Left ventricle myocardium superior (tissue), 1 donor: ENCODE data around the gene WDFY2. TPM values are rescaled to one million over a fixed set of nuclear protein-coding genes. Genes with fewer than 3 reads are reported as not detected.
"Not testable (repeated sequence)": the region's sequence is repeated elsewhere in the genome, so short reads cannot be mapped to it uniquely, and the experiment has no call there.

ENCODE experiments used
- ATAC-seq: fragments of 200-7000 bp; cut with Tn5 transposase; one replicate; pipeline ENCODE4 v1.9.1; 2020; ENCODE audit warnings: mild to moderate bottlenecking, moderate library complexity
- DNase-seq: peaks from one replicate; pipeline ENCODE4 v3.0.0-alpha.2; 2020
- intact Hi-C: fragments of 100-400 bp; cut with micrococcal nuclease; formaldehyde crosslinking; loops from one replicate; pipeline ENCODE4 v1.11.0; 2022
- total RNA-seq: library from RNA; stranded (reverse); fragmentation: NEBNext Ultra II Directional; extraction: Animal tissue kit (Norgen Biotek cat#: 25700); gene quantifications from one replicate; pipeline ENCODE4 v1.2.1, GENCODE V29; 2021
- donor health status: DM: no; HTN: yes; CAD: no; lungs with severe emphysema.

Gene WDFY2
- total RNA-seq, 1 donor from 2014 or later, result 4.9 TPM

DNA sequence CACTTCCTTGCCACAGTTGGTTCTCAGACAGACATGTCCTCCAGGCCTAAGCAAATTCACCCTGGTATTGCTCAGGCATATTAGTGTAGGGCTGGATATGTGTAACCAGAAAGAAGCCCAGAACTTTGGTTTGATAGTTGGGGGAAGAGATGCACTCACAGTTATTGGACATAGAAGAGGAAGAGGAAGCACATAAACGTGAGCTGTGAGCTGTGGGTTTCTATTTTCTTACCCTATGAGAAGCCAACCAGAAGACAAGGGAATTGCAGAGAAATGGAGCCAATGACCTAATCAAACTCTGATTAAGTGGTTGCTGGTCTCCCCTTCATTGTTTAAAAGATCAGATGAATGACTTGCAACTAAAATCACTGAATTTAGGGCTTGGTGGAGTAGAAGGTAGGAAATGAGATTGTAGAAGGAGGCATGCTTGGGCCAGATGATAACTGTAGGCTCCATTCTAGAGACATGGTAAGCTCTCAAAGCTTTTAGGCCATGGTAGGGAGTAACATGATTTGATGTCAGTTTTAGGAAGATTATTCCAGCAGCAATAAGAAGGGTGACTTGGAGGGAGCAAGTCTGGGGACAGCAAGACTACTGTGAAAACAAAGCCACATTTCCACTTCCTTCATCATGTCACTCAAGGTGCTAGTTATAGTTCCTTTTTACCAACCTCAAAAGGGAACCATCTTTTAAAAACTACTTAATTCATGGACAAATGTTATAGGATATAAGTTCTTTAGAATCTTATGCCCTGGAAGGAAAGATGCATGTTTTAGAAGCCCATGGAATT lies 24.1 kb upstream of the WDFY2 start:
- DNase-seq (no peak), ATAC-seq (no peak)
- intact Hi-C loops, result no loop called here

DNA sequence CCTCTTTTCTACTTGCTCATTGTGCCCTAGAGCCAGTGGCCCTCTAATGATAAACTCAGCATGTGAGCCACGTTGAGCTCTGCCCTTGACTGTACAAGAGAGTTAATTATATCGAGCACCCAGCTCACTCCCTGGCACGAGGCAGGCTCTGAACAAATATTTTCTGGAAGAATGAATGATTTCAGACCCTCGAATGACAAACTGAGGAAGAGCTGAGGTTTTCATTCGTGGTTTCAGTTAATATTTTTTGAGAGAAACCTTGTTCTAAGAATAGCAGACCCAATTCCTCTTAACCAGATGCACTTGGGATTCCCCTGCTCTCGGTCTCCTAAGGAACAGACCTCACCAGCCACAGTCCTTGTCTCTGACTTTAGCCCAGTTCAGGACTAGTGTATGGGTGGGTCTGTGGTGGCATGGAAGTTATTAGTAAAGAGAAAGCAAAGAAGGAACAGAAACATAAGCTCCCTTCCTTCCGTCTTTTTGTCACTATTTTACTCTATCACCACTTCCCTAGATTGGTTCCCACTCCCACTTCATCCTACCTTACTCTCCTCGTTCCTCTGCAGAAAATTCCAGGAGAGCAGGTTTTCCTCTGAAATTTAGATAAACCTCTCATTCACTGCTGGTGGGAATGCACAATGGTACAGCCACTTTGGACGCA lies 22.1 kb upstream of the WDFY2 start:
- ATAC-seq (peak; percentile 51), DNase-seq (no peak)
- intact Hi-C loops, result no loop called here

DNA sequence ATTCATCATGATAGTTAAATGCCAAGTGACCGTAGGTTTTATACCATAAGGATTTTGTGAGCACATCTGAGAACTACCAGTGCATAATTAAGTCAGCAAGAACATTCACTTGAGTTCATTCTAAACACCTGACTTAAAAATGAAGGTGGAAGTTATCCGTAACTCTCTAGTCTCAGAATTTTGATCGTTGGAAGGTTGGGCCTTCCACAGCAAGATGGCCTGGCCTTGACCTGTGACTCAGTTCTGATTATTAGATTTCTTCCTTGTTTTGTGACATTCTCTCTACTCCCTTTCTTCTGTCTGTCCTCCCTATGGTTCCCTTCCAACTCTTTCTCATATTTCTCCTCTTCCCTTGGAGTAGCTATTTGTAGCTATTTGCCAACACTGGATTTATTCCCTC lies 20.0 kb upstream of the WDFY2 start:
- DNase-seq, result no peak
- intact Hi-C loops, result no loop called here

DNA sequence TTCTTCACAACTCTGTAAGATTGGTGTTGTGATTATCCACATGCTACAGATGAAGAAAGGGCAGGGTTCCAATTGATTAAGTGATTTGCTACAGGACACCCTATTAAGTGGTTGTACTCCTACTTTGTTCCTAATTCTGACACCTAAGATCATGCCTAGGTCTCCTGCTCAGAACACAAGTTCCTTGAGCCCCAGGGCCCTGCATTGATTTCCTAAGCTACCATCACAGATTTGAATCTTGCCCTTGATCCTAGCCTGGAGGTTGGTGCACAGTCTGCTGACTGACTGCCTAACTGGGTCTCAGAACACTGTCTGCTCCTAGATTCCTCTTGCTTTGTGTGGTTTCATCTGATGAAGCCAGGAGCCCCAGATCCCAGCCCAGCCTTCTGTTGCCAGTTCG lies 19.6 kb upstream of the WDFY2 start:
- intact Hi-C loops, result no loop called here
- DNase-seq (no peak), ATAC-seq (no peak)

More for the DNA sequence above, 20.0 kb upstream of the WDFY2 start:
- no peak for ATAC-seq

DNA sequence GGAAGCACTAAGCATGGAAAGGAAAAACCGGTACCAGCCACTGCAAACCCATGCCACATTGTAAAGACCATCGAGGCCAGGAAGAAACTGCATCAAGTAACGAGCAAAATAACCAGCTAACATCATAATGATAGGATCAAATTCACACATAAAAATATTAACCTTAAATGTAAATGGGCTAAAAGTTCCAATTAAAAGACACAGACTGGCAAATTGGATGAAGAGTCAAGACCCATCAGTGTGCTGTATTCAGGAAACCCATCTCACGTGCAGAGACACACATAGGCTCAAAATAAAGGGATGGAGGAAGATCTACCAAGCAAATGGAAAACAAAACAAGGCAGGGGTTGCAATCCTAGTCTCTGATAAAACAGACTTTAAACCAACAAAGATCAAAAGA lies 15.3 kb upstream of the WDFY2 start:
- ATAC-seq, DNase-seq, intact Hi-C loops: not testable (repeated sequence)

DNA sequence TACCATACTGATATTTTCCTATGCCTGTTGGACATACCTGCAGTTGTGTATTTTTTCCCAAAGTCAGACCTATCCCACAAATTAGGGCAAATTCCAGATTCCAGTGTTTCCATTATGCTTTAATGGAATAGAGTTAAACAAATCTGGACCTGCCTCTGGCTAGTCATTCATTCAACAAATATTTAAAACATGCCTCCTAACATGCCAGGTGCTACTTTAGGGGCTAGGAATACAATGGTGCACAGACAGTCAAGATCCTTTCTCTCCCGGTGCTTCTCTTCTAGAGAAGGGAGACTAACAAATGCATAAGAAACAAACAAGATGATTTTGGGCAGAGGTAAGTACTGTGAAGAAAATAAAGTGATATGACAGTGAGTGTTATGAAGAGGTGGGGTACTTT lies 7.5 kb upstream of the WDFY2 start:
- ATAC-seq (no peak), DNase-seq (no peak)
- intact Hi-C loops, result no loop called here

DNA sequence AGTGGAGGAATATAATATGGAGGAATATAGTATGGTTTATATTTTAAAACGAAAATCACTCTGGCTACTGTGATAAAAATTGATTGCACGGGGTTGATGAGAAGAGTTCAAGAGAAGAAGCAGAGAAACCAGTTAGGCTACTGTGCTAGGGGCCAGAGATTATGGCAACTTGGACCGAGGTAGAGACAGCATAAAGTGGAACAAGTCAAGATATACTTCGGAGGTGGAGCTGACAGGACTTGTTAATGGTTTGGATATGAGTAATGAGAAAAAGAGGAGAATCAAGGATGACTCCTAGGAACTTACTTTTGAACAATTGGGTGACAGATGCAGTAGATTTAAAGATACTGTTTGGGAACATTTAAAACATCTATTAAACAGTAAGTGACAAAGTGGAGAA lies 6.6 kb upstream of the WDFY2 start:
- intact Hi-C loops, result no loop called here
- ATAC-seq (no peak), DNase-seq (no peak)

DNA sequence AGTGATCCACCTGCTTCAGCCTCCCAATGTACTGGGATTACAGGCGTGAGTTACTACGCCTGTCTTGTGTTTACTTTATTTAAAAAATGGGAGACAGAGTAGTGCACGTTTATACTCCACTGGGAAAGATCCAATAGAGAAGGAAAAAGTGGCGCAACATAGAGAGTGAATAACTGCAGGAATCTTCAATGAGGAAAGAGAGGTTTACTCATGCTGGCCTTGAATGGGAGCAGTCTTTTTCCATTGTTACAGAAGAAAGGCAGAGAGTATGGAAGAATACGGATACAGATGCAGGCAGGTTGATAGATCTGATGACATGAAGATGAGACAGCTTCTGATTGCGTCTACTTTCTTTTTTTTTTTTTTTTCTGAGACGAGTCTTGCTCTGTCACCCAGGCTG lies 4.6 kb upstream of the WDFY2 start:
- DNase-seq, result no peak
- intact Hi-C loops, result loop anchor here (10.0 kb wide), 1 partner anchor 125 kb away; the partner anchor contains the start of gene INTS6

DNA sequence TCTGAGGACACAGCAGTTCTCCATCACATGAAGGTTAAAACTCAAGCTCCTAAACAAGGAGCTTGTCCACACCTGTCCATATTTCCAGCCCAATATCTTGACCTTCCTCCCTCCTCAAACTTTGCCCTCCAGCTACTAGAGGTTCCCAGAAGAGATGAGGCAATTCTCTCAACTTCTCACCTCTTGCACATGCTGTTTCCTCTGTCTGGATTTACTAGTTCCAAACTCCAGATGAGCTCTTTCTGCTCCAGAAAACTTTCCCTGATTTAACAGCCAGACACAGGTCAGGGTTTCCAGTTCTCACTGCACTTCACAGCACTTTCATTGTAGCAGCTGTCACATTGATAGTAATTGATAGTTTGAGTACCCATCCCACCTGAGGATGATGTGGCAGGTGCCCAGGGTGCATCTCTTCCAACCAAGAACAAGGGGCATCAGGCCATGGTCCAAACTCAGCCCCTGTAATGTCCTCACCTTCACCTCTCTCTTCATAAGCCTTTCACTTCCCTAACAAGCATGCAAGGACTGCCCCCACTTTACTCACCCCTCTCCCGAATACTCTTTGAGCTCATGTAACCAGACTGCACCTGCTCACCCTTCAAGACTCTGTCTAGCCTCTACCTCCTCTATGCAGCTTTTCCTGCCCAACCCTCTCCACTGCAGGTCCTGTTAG lies 3.0 kb upstream of the WDFY2 start:
- intact Hi-C loops, result loop anchor here (10.0 kb wide), 1 partner anchor 126 kb away; the partner anchor contains the start of gene INTS6
- DNase-seq (no peak), ATAC-seq (no peak)

More for the DNA sequence above, 4.6 kb upstream of the WDFY2 start:
- ATAC-seq, result no peak

DNA sequence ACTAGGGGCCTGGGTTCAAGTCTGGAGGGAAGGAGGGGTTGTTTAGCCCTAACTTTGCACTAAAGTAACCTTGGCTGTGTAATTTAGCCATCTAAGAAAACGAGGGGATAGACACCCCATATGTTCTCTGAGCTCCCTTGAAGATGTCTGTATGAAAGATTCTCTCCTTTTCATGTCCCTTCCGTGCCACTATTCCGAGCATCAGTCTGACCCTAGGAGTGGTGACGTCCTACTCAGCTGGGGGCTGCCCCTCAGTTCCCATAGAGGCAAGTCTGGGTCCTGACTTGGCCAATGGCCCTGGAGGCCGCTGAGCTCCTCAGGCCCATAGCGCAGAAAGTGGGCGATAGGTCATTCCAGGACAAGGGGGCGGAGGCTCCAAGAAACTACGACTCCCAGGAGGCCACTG lies 790 bp upstream of the WDFY2 start:
- intact Hi-C loops, result loop anchor here (10.0 kb wide), 1 partner anchor 129 kb away; the partner anchor contains the start of gene INTS6
- no peak for ATAC-seq
- DNase-seq, result no peak

DNA sequence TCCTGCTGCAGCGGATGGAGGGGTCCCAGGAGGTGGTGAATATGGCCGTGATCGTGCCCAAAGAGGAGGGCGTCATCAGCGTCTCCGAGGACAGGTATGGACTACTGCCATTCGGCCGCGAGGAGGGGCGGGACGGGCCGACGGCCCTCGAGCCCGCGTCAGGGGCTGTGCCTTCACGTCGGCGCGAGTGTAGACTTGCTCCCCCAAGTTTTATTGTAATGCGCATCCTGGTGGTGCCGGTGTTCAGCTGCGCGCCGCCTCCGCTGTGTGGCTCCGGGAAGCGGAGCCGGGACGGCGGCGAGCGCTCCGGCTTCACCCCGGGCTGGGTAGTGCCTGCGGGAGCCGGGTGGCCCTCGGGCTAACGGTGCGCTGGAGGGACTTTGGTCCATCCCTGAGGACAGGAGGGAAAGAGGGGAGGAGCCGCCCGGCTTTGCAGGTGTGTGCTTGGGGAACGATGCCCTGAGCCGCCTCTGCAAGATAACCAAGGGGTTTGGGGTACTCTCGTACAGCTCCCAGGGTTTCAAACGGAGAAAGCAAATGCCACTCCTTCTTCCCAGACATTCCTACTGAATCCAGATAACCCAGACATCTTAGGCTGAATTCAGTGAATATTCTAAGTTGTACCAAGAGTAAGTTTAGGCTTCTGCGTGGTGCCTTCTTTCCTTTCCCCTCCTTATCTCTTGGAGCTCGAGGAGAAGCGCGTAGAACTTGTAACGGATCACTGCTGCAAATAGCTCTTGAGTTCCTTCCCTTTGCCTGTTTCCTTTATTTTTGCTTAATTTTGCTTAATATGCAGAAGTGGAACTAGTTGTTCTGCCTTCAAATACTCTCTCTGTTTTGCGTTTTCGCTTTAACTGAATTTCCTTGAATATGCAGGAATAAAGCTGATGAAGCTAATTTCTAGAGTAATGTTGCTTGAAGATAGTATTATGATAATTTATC lies 740 bp downstream of the WDFY2 start:
- ATAC-seq (peak; percentile 28), DNase-seq (peak; percentile 72)
- intact Hi-C loops, result loop anchor here (10.0 kb wide), 1 partner anchor 130 kb away; the partner anchor contains the start of gene INTS6

DNA sequence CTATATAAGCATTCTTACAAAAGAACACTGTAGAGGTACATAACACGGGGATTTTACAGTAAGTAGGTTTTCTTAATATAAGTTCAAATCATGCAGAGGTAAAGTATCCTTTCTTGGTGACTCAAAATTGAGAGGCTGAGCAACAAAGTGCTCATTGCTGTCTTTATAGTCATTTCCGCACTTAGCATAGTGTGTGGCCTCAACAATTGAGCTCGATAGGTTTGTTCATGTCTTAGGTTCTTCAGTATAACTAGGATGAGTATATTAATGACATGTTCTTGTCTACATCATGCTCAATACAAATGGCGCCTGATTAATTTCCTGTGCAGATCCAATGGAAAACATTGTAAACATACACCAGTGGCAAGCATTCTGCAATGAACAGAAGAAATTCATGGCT lies 1.4 kb downstream of the WDFY2 start:
- ATAC-seq, result no peak
- no peak for DNase-seq
- intact Hi-C loops, result loop anchor here (10.0 kb wide), 1 partner anchor 131 kb away; the partner anchor contains the start of gene INTS6

DNA sequence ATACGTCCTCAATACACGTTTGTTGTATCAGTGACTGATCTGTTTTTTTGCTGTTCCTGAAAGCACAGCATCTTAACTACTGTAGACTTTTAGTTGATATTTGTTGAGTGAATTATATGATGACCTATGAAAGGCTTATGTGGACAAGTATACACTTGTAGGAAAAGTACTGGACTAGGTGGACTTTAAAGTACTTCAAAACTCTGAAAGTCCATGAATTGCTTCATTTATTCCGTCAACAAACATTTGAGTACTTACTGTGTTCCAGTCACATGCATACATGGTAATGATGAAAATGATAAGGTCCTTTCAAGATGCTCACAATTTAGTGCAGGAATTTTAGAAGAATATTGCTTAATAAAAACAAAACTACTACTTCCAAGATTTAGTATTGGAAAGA lies 3.1 kb downstream of the WDFY2 start:
- DNase-seq (no peak), ATAC-seq (no peak)
- intact Hi-C loops, result loop anchor here (10.0 kb wide), 1 partner anchor 133 kb away; the partner anchor contains the start of gene INTS6

DNA sequence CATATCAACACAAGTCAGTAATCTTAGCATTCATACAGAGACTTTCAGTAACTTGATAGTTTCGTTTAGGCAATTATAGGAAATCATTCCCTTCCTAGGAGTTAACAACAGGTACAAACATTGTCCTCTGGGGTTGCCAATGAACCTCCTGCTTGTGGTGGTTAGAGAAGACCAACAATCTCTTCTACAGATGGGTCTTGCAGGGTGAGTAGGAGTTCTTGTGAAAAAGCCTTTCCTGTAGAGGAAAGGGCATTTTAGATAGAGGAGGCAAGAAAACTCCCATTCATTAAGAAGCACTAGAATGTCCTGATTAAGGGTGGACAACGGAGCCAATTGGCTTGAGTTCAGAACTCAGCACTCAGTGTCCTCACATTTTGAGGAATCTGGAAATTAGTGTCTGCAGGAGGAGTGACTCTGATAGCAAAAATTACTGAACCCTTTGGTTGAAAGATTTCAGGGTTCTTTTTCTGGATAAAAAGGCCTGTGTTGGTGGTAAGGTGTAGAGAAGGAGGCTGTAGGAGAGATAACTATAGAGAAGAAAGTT lies 4.2 kb downstream of the WDFY2 start:
- DNase-seq (no peak), ATAC-seq (no peak)
- intact Hi-C loops, result loop anchor here (10.0 kb wide), 1 partner anchor 134 kb away; the partner anchor contains the start of gene INTS6

DNA sequence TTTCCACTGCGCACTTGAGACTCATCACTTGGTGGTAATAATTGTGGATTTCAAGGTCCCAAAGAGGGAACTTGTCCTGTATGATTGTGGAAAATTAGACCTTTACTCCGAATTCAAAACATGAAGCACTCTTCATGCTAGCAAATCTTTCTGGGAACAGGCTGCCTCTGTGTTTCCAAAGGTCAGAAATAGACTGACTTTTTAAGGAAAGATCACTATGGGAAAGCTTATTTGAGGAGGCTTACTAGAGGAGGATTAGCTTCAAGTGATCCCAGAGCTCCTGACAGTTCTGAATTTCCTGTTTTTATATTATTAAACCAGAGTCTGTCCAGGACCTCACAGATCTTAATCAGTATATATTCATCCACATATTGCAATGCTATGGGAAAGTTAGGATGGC lies 5.5 kb downstream of the WDFY2 start:
- DNase-seq (no peak), ATAC-seq (no peak)
- intact Hi-C loops, result loop anchor here (10.0 kb wide), 1 partner anchor 135 kb away; the partner anchor contains the start of gene INTS6

DNA sequence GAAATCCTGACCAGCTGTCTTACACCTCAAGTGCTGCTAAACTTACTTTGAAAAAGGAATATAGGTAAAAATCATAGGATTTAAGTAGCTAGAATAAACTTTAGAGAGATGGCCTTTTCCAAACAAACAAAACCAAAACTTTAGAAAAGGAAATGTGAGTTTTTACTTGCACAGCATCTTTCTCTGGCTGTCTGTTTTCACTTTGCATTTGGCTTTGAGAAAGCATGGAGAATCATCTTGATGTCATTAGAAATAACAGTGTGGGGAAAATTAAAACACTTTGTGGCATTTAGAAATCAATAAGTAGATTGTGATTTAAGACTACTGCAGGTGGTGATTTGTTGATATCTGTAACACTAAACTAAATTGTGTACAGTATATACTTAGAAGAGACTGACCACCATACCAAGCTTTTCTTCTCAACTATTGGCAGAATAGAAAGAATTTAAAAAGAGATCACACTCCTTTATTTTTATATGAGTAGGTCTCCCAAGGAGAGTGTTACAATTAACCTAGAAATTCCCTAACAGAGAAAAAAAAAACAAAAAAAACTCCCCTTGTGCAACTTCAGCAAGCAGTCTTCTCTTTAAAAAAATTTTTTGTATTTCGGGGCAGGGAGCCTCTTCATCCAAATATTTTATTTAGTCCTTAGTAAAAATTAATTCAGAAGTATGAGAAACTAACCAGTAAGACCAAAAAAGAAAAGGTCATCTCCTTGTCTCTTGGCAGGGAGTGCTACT lies 6.1 kb downstream of the WDFY2 start:
- intact Hi-C loops, result no loop called here
- ATAC-seq (peak; percentile 10), DNase-seq (no peak)

DNA sequence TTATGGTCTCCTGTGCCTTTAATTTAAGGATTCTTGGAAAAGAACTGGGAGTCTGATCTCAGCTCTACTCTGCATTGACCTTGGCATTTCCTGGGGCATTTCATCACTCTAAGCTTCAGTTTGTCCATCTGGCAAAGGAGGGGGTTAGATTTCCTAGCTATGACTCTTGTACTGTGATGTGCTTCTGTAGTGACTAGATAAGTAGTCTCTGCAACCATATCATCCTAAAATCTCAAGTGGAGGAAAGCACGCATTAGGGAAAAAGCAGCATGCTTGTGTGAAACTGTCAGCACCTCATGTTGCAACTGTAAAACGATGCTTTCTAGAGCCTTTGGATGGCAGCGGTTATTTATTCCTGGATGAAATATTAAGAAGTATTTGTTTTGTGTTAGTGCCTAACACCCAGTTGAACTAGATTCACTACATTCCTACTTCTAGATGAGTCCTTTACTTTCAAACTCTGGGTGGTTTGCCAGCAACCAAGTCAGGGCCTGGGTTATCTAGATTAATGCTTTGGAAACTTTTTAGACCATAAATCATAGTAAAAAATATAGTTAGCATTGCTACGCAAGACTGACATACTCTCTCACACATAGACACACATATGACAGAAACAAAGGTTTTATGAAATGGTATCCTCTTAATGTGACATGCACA lies 6.8 kb downstream of the WDFY2 start:
- peak; percentile 94 for ATAC-seq
- DNase-seq, result no peak
- intact Hi-C loops, result no loop called here
